HEK293 (cell line): Measurements from ENCODE around the gene FAM171A1.

Experiments used
- CTCF ChIP-seq: fragments of 450-650 bp; formaldehyde crosslinking; IDR thresholded peaks from 2 replicates; pipeline ENCODE4 v1.5.1; 2016; ENCODE audit warnings: missing biosample characterization, missing genetic modification characterization
- EGR2 ChIP-seq: fragments of 450-650 bp; formaldehyde crosslinking; IDR thresholded peaks from 2 replicates; pipeline ENCODE4 v1.5.1; 2016; ENCODE audit warnings: low read depth, missing biosample characterization, missing genetic modification characterization
- PRDM2 ChIP-seq: fragments of 450-650 bp; formaldehyde crosslinking; IDR thresholded peaks from 2 replicates; pipeline ENCODE4 v1.5.1; 2016; ENCODE audit warnings: missing biosample characterization, missing genetic modification characterization, borderline replicate concordance
- REST ChIP-seq: fragments of 450-650 bp; formaldehyde crosslinking; IDR thresholded peaks from 2 replicates; pipeline ENCODE4 v1.5.1; 2016; ENCODE audit warnings: missing biosample characterization, missing genetic modification characterization
- ZNF132 ChIP-seq: fragments of 450-650 bp; formaldehyde crosslinking; IDR thresholded peaks from 2 replicates; pipeline ENCODE4 v1.5.1; 2017; ENCODE audit warnings: missing biosample characterization, missing genetic modification characterization, borderline replicate concordance
- ZNF174 ChIP-seq: fragments of 450-650 bp; formaldehyde crosslinking; IDR thresholded peaks from 2 replicates; pipeline ENCODE4 v1.5.0; 2017; ENCODE audit warnings: missing biosample characterization, mild to moderate bottlenecking, missing genetic modification characterization
- ZNF274 ChIP-seq, 2 experiments: fragments of 200-500 bp in 1 of 2; fragments of 450-650 bp in 1 of 2; sonication (Bioruptor generic) in 1 of 2; formaldehyde crosslinking in 1 of 2; IDR thresholded peaks; 2 replicates each; pipeline versions ENCODE4 v1.5.1 to v1.6.1; 2014 to 2016; ENCODE audit warnings: borderline replicate concordance in 1 of 2, inconsistent platforms in 1 of 2, low read length in 1 of 2, missing biosample characterization in 1 of 2, missing genetic modification characterization in 1 of 2
- ZNF404 ChIP-seq: fragments of 450-650 bp; formaldehyde crosslinking; IDR thresholded peaks from 2 replicates; pipeline ENCODE4 v1.5.1; 2017; ENCODE audit warnings: missing biosample characterization, missing genetic modification characterization
- ZNF416 ChIP-seq: fragments of 450-650 bp; formaldehyde crosslinking; IDR thresholded peaks from 2 replicates; pipeline ENCODE4 v1.5.1; 2016; ENCODE audit warnings: missing biosample characterization, missing genetic modification characterization
- ZNF704 ChIP-seq: fragments of 450-650 bp; formaldehyde crosslinking; IDR thresholded peaks from 2 replicates; pipeline ENCODE4 v1.5.1; 2016; ENCODE audit warnings: missing biosample characterization, missing genetic modification characterization
- ZNF768 ChIP-seq: fragments of 450-650 bp; formaldehyde crosslinking; IDR thresholded peaks from 2 replicates; pipeline ENCODE4 v1.5.1; 2018; ENCODE audit warnings: missing biosample characterization, mild to moderate bottlenecking, missing genetic modification characterization
- ZNF791 ChIP-seq: fragments of 450-650 bp; formaldehyde crosslinking; IDR thresholded peaks from 2 replicates; pipeline ENCODE4 v1.5.1; 2016; ENCODE audit warnings: missing biosample characterization, missing genetic modification characterization

GRCh38 chr10:15347150-15347549, 23.9 kb downstream of the FAM171A1 start:
- no peak for TF ChIP-seq ZNF174 (tag by site-specific recombination)
- no peak for TF ChIP-seq ZNF404 (tag by site-specific recombination)
- no peak for TF ChIP-seq CTCF (tag by site-specific recombination)
- TF ChIP-seq PRDM2 (tag by site-specific recombination): no peak
- TF ChIP-seq ZNF791 (tag by site-specific recombination): no peak
- no peak for TF ChIP-seq EGR2 (tag by site-specific recombination)
- no peak for TF ChIP-seq ZNF132
- TF ChIP-seq ZNF416 (tag by site-specific recombination): no peak
- TF ChIP-seq ZNF768 (tag by site-specific recombination): no peak
- TF ChIP-seq ZNF704 (tag by site-specific recombination): no peak
- no peak for TF ChIP-seq REST (tag by site-specific recombination)
- no peak for TF ChIP-seq ZNF274 (IDR thresholded peaks at IDR 0.05; ENCODE audit: low read length)
- TF ChIP-seq ZNF274 (tag by site-specific recombination; IDR thresholded peaks at IDR 0.05; ENCODE audit: borderline replicate concordance): no peak
